Activated gamma-delta T cell (primary cell): Measurements from ENCODE around the gene GINS2.

Source experiments
- DNase-seq: peaks from one replicate; lab custom pipeline; 2025; lab: John Stamatoyannopoulos, UW

GINS2 gene

GRCh38 chr16:85716022-85716679 lies 27.4 kb upstream of the GINS2 start:
- no peak for DNase-seq

GRCh38 chr16:85715169-85716021 lies 26.6 kb upstream of the GINS2 start:
- DNase-seq, result no peak

GRCh38 chr16:85712801-85713200 lies 24.0 kb upstream of the GINS2 start:
- no peak for DNase-seq

GRCh38 chr16:85711982-85712587 lies 23.3 kb upstream of the GINS2 start:
- no peak for DNase-seq

- no peak for DNase-seq
Measured at GRCh38 chr16:85710732-85711131, 22.0 kb upstream of the GINS2 start.

- DNase-seq, result no peak
Measured at GRCh38 chr16:85709766-85710585, 21.2 kb upstream of the GINS2 start.

- no peak for DNase-seq
Measured at GRCh38 chr16:85708338-85708737, 19.6 kb upstream of the GINS2 start.

- DNase-seq, result no peak
Measured at GRCh38 chr16:85707528-85708095, 18.9 kb upstream of the GINS2 start.

- DNase-seq, result no peak
Measured at GRCh38 chr16:85706449-85707034, 17.8 kb upstream of the GINS2 start.

GRCh38 chr16:85704900-85705846 lies 16.4 kb upstream of the GINS2 start:
- no peak for DNase-seq

GRCh38 chr16:85704011-85704410 lies 15.3 kb upstream of the GINS2 start:
- DNase-seq, result no peak

GRCh38 chr16:85699628-85700027 lies 10.9 kb upstream of the GINS2 start:
- DNase-seq, result no peak

- no peak for DNase-seq
Measured at GRCh38 chr16:85698935-85699558, 10.3 kb upstream of the GINS2 start.

- no peak for DNase-seq
Measured at GRCh38 chr16:85698459-85698891, 9.7 kb upstream of the GINS2 start.

- DNase-seq, result no peak
Measured at GRCh38 chr16:85697431-85697830, 8.7 kb upstream of the GINS2 start.

- no peak for DNase-seq
Measured at GRCh38 chr16:85696781-85697180, 8.0 kb upstream of the GINS2 start.

- no peak for DNase-seq
Measured at GRCh38 chr16:85695196-85696128, 6.7 kb upstream of the GINS2 start.

- no peak for DNase-seq
Measured at GRCh38 chr16:85690469-85691064, 1.8 kb upstream of the GINS2 start.
